A673 (cell line): ENCODE results near the gene OBSCN.

Experiments used
- CTCF ChIP-seq: fragments of 300-800, 200-600 bp; sonication (generic); conservative IDR thresholded peaks from 2 replicates; pipeline ENCODE4 v1.5.1; 2017; ENCODE audit warnings: low read depth, mild to moderate bottlenecking, antibody characterized with exemption, low read length, moderate library complexity, mixed read lengths
- EZH2 ChIP-seq: fragments of 200-600 bp; sonication (generic); IDR thresholded peaks from 2 replicates; pipeline ENCODE4 v1.6.1; 2017; ENCODE audit warnings: borderline replicate concordance, low read depth, mild to moderate bottlenecking, mixed read lengths, antibody characterized with exemption, low read length; ENCODE audit not compliant: poor library complexity, severe bottlenecking

- TF ChIP-seq CTCF (no peak), EZH2 (no peak)
Measured at GRCh38 chr1:228263636-228264035, 55.8 kb downstream of the OBSCN start.
